HG02642 (cell line): ENCODE results near the gene TMEM222.
A peak's percentile ranks its signal among the peaks of the same experiment; 100 is the strongest.

Experiments used
- ATAC-seq: cut with Tn5 transposase; IDR thresholded peaks from one replicate; pipeline ENCODE4 v1.9.1; 2021; ENCODE audit warnings: mild to moderate bottlenecking; ENCODE audit not compliant: unreplicated experiment, poor library complexity

The TMEM222 gene

GRCh38 chr1:27338751-27339150 lies 16.8 kb downstream of the TMEM222 start:
- no peak for ATAC-seq

- no peak for ATAC-seq
Observed at GRCh38 chr1:27339213-27339612, 17.2 kb downstream of the TMEM222 start.

- ATAC-seq, result peak; percentile 60
Observed at GRCh38 chr1:27341525-27342252, 19.7 kb downstream of the TMEM222 start, which contains the start of gene SYTL1. TSS of gene SYTL1 (plus strand) at chr1:27342022. CDS start at chr1:27345335, 3,313 bp downstream.

- ATAC-seq, result peak; percentile 13
Observed at GRCh38 chr1:27342391-27342777, 20.4 kb downstream of the TMEM222 start.

GRCh38 chr1:27342778-27343638 lies 21.0 kb downstream of the TMEM222 start:
- peak; percentile 35 for ATAC-seq

- no peak for ATAC-seq
Observed at GRCh38 chr1:27343639-27344025, 21.7 kb downstream of the TMEM222 start.

GRCh38 chr1:27345272-27345671 lies 23.3 kb downstream of the TMEM222 start:
- no peak for ATAC-seq

GRCh38 chr1:27346357-27346756 lies 24.4 kb downstream of the TMEM222 start:
- no peak for ATAC-seq

GRCh38 chr1:27346991-27347624 lies 25.1 kb downstream of the TMEM222 start:
- ATAC-seq, result no peak

GRCh38 chr1:27348861-27349783 lies 27.2 kb downstream of the TMEM222 start:
- ATAC-seq, result no peak

GRCh38 chr1:27349784-27350662 lies 28.1 kb downstream of the TMEM222 start:
- ATAC-seq, result no peak

GRCh38 chr1:27350663-27351540 lies 28.9 kb downstream of the TMEM222 start:
- ATAC-seq, result no peak

- ATAC-seq, result no peak
Observed at GRCh38 chr1:27351541-27352107, 29.7 kb downstream of the TMEM222 start.

GRCh38 chr1:27353166-27353565 lies 31.2 kb downstream of the TMEM222 start:
- no peak for ATAC-seq

GRCh38 chr1:27353629-27354028 lies 31.7 kb downstream of the TMEM222 start:
- ATAC-seq, result no peak

- no peak for ATAC-seq
Observed at GRCh38 chr1:27355683-27356082, 33.7 kb downstream of the TMEM222 start.

GRCh38 chr1:27356277-27356618 lies 34.3 kb downstream of the TMEM222 start:
- ATAC-seq, result no peak
